ENCODE results near the gene TMEM154.

The TMEM154 gene, protein sequence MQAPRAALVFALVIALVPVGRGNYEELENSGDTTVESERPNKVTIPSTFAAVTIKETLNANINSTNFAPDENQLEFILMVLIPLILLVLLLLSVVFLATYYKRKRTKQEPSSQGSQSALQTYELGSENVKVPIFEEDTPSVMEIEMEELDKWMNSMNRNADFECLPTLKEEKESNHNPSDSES

DNA sequence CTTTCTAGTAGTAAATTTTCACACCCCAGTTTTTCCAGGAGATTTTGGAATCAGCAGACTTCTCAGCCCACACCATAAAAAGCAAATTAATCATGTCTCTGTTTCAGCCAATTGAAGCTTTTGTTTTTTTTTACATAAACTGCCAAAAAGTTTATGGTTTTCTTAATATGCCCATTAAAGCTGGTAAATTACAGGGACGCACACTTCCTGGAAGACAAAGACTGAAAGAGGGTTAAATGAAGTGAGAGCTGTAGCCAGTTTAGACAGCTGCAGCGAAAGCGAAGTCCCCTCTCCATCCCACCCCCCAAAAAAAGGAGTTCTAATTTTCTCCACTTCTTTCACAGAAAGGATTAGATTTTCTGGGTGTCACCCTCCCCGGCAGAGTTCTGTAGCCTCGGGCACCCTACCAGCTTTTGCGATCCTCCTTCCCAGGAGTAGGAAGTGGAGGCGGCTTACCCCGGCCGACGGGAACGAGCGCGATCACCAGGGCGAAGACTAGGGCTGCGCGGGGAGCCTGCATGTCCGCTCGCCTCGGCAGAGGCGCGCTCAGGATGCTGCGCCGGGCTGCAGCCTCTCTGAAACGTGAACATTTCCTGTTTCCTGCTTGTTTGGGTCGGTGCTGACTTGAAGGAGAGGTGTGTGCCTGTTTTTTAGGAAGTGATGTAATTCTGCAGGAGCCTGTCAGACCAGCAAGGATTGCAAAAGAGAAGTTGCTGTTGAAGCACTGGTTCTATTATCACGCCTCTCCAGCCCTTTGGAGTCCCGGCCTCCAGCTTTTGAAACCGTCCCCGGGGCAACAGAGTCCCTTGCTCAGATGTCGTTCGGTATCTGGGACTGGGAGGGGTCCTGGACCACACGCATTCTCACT is at the start of gene TMEM154:
Gene TMEM154 (minus strand): TSS at position 584 of the 868 bp plus-strand sequence. CDS start 64 bp downstream, at position 520.
- Histone ChIP-seq H3K79me2 (ENCODE audit: insufficient read depth, low read length) (peaks cover 10% of the 10 kb centered on the region), H3K9ac (ENCODE audit: low read depth, low read length, poor library complexity, severe bottlenecking) (peak within 1 kb of the TSS; percentile 87), H3F3A (ENCODE audit: low read depth) (no peaks in the 10 kb centered on the region), H3K4me1 (ENCODE audit: insufficient read depth, low read length, poor library complexity, severe bottlenecking) (peaks cover 56% of the 10 kb centered on the region), H3K9me3 (ENCODE audit: insufficient read depth, low read depth, low read length) (no peaks in the 10 kb centered on the region), H2AFZ (ENCODE audit: low read length) (peak within 1 kb of the TSS; percentile 95), H3K4me2 (ENCODE audit: low read depth, low read length, poor library complexity, severe bottlenecking) (peak within 1 kb of the TSS; percentile 99), H3K27me3 (ENCODE audit: insufficient read depth, low read length, poor library complexity, severe bottlenecking) (no peaks in the 10 kb centered on the region), H3K9me2 (replicated peaks; ENCODE audit: low read depth, low read length) (no peaks in the 10 kb centered on the region), H3K4me3 (ENCODE audit: low read length, poor library complexity, severe bottlenecking) (peak within 1 kb of the TSS; percentile 86), H3K36me3 (ENCODE audit: insufficient read depth, low read length) (no peaks in the 10 kb centered on the region), H4K20me1 (ENCODE audit: insufficient read depth, low read length, poor library complexity, severe bottlenecking) (no peaks in the 10 kb centered on the region)
- TF ChIP-seq, protein P1, sequence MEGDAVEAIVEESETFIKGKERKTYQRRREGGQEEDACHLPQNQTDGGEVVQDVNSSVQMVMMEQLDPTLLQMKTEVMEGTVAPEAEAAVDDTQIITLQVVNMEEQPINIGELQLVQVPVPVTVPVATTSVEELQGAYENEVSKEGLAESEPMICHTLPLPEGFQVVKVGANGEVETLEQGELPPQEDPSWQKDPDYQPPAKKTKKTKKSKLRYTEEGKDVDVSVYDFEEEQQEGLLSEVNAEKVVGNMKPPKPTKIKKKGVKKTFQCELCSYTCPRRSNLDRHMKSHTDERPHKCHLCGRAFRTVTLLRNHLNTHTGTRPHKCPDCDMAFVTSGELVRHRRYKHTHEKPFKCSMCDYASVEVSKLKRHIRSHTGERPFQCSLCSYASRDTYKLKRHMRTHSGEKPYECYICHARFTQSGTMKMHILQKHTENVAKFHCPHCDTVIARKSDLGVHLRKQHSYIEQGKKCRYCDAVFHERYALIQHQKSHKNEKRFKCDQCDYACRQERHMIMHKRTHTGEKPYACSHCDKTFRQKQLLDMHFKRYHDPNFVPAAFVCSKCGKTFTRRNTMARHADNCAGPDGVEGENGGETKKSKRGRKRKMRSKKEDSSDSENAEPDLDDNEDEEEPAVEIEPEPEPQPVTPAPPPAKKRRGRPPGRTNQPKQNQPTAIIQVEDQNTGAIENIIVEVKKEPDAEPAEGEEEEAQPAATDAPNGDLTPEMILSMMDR (conservative IDR thresholded peaks at IDR 0.05; ENCODE audit: low read length), result no peak
- TF ChIP-seq EZH2phosphoT487 (IDR thresholded peaks at IDR 0.05; ENCODE audit: borderline replicate concordance), result no peak

DNA sequence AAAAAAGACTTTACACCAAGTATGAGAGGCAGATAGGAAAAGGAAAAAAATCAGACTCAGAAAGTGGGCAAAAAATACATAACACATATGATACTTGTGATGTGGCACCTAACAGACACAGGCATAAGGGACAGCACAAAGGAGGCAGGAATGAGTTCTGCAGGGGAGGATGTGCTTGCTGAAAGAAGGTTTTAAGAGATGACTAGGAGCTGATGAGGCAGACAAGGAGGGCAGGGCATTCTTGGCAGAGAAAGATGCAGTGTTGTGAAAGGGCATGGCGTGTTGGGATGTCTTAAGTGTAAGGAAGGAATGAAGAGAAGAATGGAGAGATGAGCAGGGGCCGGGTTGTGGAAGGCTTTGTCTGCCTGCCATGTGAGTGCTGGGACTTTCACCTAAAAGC is 49.7 kb upstream of the TMEM154 start:
- no peaks in the 10 kb centered on the region for H3K4me1 ChIP-seq (ENCODE audit: insufficient read depth, low read length, poor library complexity, severe bottlenecking)
- TF ChIP-seq, protein P1 (conservative IDR thresholded peaks at IDR 0.05; ENCODE audit: low read length), result no peak
- no peak for TF ChIP-seq EZH2phosphoT487 (IDR thresholded peaks at IDR 0.05; ENCODE audit: borderline replicate concordance)
- no peaks in the 10 kb centered on the region for H3K36me3 ChIP-seq (ENCODE audit: insufficient read depth, low read length)
- peak overlapping the region; percentile 83 for H2AFZ ChIP-seq (ENCODE audit: low read length)
- H3K79me2 ChIP-seq (ENCODE audit: insufficient read depth, low read length), result no peaks in the 10 kb centered on the region
- no peaks in the 10 kb centered on the region for H3K27me3 ChIP-seq (ENCODE audit: insufficient read depth, low read length, poor library complexity, severe bottlenecking)
- H3F3A ChIP-seq (ENCODE audit: low read depth), result no peaks in the 10 kb centered on the region
- no peak overlapping the region for H3K4me2 ChIP-seq (ENCODE audit: low read depth, low read length, poor library complexity, severe bottlenecking)
- no peaks in the 10 kb centered on the region for H4K20me1 ChIP-seq (ENCODE audit: insufficient read depth, low read length, poor library complexity, severe bottlenecking)
- no peaks in the 10 kb centered on the region for H3K9me2 ChIP-seq (replicated peaks; ENCODE audit: low read depth, low read length)
- H3K9ac ChIP-seq (ENCODE audit: low read depth, low read length, poor library complexity, severe bottlenecking), result no peak overlapping the region
- no peaks in the 10 kb centered on the region for H3K9me3 ChIP-seq (ENCODE audit: insufficient read depth, low read depth, low read length)
- H3K4me3 ChIP-seq (ENCODE audit: low read length, poor library complexity, severe bottlenecking), result no peak overlapping the region

DNA sequence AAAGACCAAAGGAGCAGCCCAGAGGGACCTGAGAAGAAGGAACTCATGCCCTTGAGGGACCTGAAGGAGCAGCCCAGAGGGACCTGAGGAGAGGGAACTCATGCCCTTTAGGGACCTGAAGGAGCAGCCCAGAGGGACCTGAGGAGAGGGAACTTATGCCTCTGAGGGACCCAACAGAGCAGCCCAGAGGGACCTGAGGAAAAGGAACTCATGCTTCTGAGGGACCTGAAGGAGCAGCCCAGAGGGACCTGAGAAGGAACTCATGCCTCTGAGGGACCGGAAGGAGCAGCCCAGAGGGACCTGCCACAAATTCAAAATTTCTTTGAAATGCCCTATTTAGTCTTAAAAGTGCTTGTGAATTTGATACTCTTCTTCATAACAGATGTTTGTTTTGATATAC is 48.5 kb upstream of the TMEM154 start:
- Histone ChIP-seq H3K36me3 (ENCODE audit: insufficient read depth, low read length) (no peaks in the 10 kb centered on the region), H3K79me2 (ENCODE audit: insufficient read depth, low read length) (no peaks in the 10 kb centered on the region), H4K20me1 (ENCODE audit: insufficient read depth, low read length, poor library complexity, severe bottlenecking) (no peaks in the 10 kb centered on the region), H3K9me3 (ENCODE audit: insufficient read depth, low read depth, low read length) (no peaks in the 10 kb centered on the region), H3K4me2 (ENCODE audit: low read depth, low read length, poor library complexity, severe bottlenecking) (no peak overlapping the region), H3K4me1 (ENCODE audit: insufficient read depth, low read length, poor library complexity, severe bottlenecking) (no peaks in the 10 kb centered on the region), H3K9ac (ENCODE audit: low read depth, low read length, poor library complexity, severe bottlenecking) (no peak overlapping the region), H3K27me3 (ENCODE audit: insufficient read depth, low read length, poor library complexity, severe bottlenecking) (no peaks in the 10 kb centered on the region), H3K4me3 (ENCODE audit: low read length, poor library complexity, severe bottlenecking) (no peak overlapping the region), H2AFZ (ENCODE audit: low read length) (no peak overlapping the region), H3K9me2 (replicated peaks; ENCODE audit: low read depth, low read length) (no peaks in the 10 kb centered on the region), H3F3A (ENCODE audit: low read depth) (no peaks in the 10 kb centered on the region)
- TF ChIP-seq, protein P1 (conservative IDR thresholded peaks at IDR 0.05; ENCODE audit: low read length), result no peak
- TF ChIP-seq EZH2phosphoT487 (IDR thresholded peaks at IDR 0.05; ENCODE audit: borderline replicate concordance), result no peak
